Vagina (tissue), 2 donors: ENCODE measurements around the gene ZNF575.

ENCODE experiments used
- CTCF ChIP-seq, 3 experiments: fragments of 450-650 bp in 2 of 3; fragments of 200-600 bp in 1 of 3; sonication (generic) in 1 of 3; IDR thresholded peaks; one replicate each; pipeline ENCODE4 v1.5.1; 2017 to 2019; ENCODE audit warnings: antibody characterized with exemption in 3 of 3, mild to moderate bottlenecking in 2 of 3, moderate library complexity in 2 of 3
- POLR2A ChIP-seq, 2 donors: fragments of 450-650 bp; IDR thresholded peaks; one replicate each; pipeline ENCODE4 v1.6.1; 2017; ENCODE audit warnings: antibody characterized with exemption in 2 of 2, mild to moderate bottlenecking in 2 of 2, moderate library complexity in 2 of 2

- TF ChIP-seq CTCF (IDR thresholded peaks at IDR 0.05) = no peak
- no peak for TF ChIP-seq POLR2A (IDR thresholded peaks at IDR 0.05)
These were observed 5.9 kb downstream of the ZNF575 start for GRCh38 chr19:43538922-43539321.
